ENCODE results near the gene CGB5.

DNA sequence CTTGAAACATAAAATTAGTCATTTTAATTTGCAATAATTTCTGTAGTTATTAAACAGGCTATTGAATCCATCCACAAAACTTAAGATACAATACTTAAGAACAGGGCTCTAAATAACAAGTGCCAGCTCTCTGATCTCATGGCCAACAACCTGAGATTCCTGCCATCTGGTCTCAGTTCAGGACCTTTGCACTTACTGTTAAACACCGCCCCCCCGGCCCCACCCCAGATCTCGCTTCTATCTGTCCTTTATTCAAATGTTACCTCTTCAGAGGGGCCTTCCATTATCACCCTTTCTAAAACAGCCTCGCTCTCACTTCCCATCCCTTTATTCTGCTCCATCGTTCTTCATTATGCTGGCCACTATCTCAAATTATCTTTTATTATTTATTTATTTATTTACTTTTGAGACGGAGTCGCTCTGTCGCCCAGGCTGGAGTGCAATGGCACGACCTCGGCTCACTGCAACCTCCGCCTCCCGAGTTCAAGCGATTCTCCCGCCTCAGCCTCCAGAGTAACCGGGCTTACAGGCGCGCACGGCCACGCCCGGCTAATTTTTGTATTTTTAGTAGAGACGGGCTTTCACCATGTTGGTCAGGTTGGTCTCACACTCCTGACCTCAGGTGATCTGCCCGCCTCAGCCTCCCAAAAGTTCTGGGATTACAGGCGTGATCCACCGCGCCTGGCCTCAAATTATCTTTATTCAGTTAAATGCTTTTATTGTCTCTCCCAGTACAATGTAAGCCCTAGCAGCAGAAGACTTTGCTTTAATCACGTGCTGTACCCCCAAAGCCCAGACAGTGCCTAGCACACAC, 40.8 kb downstream of the CGB5 start:
- TF ChIP-seq POLR2A (IDR thresholded peaks at IDR 0.05; ENCODE audit: low read length), result no peak
- no peak for TF ChIP-seq CTCF (IDR thresholded peaks at IDR 0.05)
- TF ChIP-seq BCL3 (IDR thresholded peaks at IDR 0.05), result no peak
- TF ChIP-seq EP300 (IDR thresholded peaks at IDR 0.05), result no peak
- no peak for TF ChIP-seq MAZ (IDR thresholded peaks at IDR 0.05; ENCODE audit: borderline replicate concordance, low read depth, low read length)
- TF ChIP-seq USF2 (IDR thresholded peaks at IDR 0.05), result no peak
- TF ChIP-seq SMC3 (IDR thresholded peaks at IDR 0.05), result no peak
- TF ChIP-seq RCOR1 (IDR thresholded peaks at IDR 0.05; ENCODE audit: low read depth, low read length), result no peak
- TF ChIP-seq CBX2 (IDR thresholded peaks at IDR 0.05; ENCODE audit: borderline replicate concordance, low read depth), result no peak
- no peak for TF ChIP-seq RFX5 (IDR thresholded peaks at IDR 0.05)
- no peak; a peak in 1 of 4 replicates for TF ChIP-seq CEBPB (IDR thresholded peaks at IDR 0.05)
- TF ChIP-seq, protein P1, sequence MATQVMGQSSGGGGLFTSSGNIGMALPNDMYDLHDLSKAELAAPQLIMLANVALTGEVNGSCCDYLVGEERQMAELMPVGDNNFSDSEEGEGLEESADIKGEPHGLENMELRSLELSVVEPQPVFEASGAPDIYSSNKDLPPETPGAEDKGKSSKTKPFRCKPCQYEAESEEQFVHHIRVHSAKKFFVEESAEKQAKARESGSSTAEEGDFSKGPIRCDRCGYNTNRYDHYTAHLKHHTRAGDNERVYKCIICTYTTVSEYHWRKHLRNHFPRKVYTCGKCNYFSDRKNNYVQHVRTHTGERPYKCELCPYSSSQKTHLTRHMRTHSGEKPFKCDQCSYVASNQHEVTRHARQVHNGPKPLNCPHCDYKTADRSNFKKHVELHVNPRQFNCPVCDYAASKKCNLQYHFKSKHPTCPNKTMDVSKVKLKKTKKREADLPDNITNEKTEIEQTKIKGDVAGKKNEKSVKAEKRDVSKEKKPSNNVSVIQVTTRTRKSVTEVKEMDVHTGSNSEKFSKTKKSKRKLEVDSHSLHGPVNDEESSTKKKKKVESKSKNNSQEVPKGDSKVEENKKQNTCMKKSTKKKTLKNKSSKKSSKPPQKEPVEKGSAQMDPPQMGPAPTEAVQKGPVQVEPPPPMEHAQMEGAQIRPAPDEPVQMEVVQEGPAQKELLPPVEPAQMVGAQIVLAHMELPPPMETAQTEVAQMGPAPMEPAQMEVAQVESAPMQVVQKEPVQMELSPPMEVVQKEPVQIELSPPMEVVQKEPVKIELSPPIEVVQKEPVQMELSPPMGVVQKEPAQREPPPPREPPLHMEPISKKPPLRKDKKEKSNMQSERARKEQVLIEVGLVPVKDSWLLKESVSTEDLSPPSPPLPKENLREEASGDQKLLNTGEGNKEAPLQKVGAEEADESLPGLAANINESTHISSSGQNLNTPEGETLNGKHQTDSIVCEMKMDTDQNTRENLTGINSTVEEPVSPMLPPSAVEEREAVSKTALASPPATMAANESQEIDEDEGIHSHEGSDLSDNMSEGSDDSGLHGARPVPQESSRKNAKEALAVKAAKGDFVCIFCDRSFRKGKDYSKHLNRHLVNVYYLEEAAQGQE (IDR thresholded peaks at IDR 0.05), result no peak

All from A549 (cell line).